Fibroblast of pulmonary artery (primary cell): ENCODE data around the gene GNB5.

Source experiments
- DNase-seq: peaks from one replicate; pipeline ENCODE4 v3.0.0-alpha.2; 2010; ENCODE audit warnings: low read depth
- H3K4me3 ChIP-seq: replicated peaks from 2 replicates; pipeline ENCODE4 v1.5.1; 2011; ENCODE audit warnings: low read depth, mild to moderate bottlenecking, control low read depth, low read length, moderate library complexity
- CTCF ChIP-seq: IDR thresholded peaks from 2 replicates; pipeline ENCODE4 v1.5.1; 2011; ENCODE audit warnings: mild to moderate bottlenecking, control low read depth, low read length, inconsistent platforms; ENCODE audit errors: missing control alignments

Gene GNB5

GRCh38 chr15:52232327-52232726 lies 41.1 kb upstream of the GNB5 start:
- H3K4me3 ChIP-seq: no peak overlapping the region
- TF ChIP-seq CTCF: no peak
- DNase-seq: no peak

GRCh38 chr15:52230073-52230472 lies 38.9 kb upstream of the GNB5 start:
- H3K4me3 ChIP-seq: no peak overlapping the region
- DNase-seq: no peak
- no peak for TF ChIP-seq CTCF

GRCh38 chr15:52228921-52229320 lies 37.7 kb upstream of the GNB5 start:
- H3K4me3 ChIP-seq: no peak overlapping the region
- TF ChIP-seq CTCF: no peak
- peak; percentile 20 for DNase-seq

- DNase-seq: peak; percentile 91
- no peak overlapping the region for H3K4me3 ChIP-seq
- peak; percentile 91 for TF ChIP-seq CTCF
Measured at GRCh38 chr15:52227456-52227855, 36.3 kb upstream of the GNB5 start.

GRCh38 chr15:52225230-52225629 lies 34.0 kb upstream of the GNB5 start:
- no peak for DNase-seq
- H3K4me3 ChIP-seq: no peak overlapping the region
- TF ChIP-seq CTCF: no peak

GRCh38 chr15:52224211-52224610 lies 33.0 kb upstream of the GNB5 start:
- TF ChIP-seq CTCF: no peak
- no peak overlapping the region for H3K4me3 ChIP-seq
- DNase-seq: no peak

GRCh38 chr15:52221730-52222129 lies 30.5 kb upstream of the GNB5 start:
- TF ChIP-seq CTCF: no peak
- DNase-seq: no peak

More at GRCh38 chr15:52221730-52222129, 30.5 kb upstream of the GNB5 start:
- H3K4me3 ChIP-seq: no peak overlapping the region
